Heart left ventricle (tissue), 13 donors: Measurements from ENCODE around the gene LRGUK.

Experiments used
- CTCF ChIP-seq, 12 donors: fragments of 200-600 bp; sonication (generic) in 4 of 12; IDR thresholded peaks; one replicate each; pipeline versions ENCODE4 v1.5.0 to v1.8.0; 2018 to 2022; ENCODE audit warnings: antibody characterized with exemption in 12 of 12, mild to moderate bottlenecking in 5 of 12
- POLR2A ChIP-seq, 2 donors: fragments of 450-650 bp; IDR thresholded peaks; one replicate each; pipeline ENCODE4 v1.6.1; 2017; ENCODE audit warnings: antibody characterized with exemption in 2 of 2, mild to moderate bottlenecking in 2 of 2, moderate library complexity in 2 of 2
- donor health status: ischemic (EF 13 %, LVEDD 7.1; RV severe dilation, severe dysfunction).
- donor health status: DM: no; HTN: yes; CAD: no.
- donor health status: DM: no; HTN: no; CAD: no.
- donor health status: ischemic (EF 25% LVEDD 6.9; RV normal size, moderate dysfunction).
- donor health status: ischemic (EF 25% LVEDD 5.7; RV mildly dilated, moderate dysfunction).
- donor health status: ischemic (EF 35%, LVEDD 5.7; RV mildly dilated, moderate dysfunction).
- donor health status: nonischemic (EF 11% LVEDD 7.7; RV severe dilation, severe dysfunction).
- donor health status: DM: yes; HTN: yes; CAD: no.
- donor health status: PGD.
- donor health status: ischemic (EF 29% LVEDD 5.4; RV normal size, mild dysfunction).
- donor health status: nonischemic (EF 23%, LVEDD 6.1; RV moderate dilation, normal function).

- TF ChIP-seq CTCF (IDR thresholded peaks at IDR 0.05): no peak
- no peak for TF ChIP-seq POLR2A (IDR thresholded peaks at IDR 0.05)
Measured at GRCh38 chr7:134262322-134262721, 135.2 kb downstream of the LRGUK start.
